ENCODE results near the gene PLEKHN1.
"Not testable (repeated sequence)": the region's sequence is repeated elsewhere in the genome, so short reads cannot be mapped to it uniquely, and the experiment has no call there.

The PLEKHN1 gene

DNA sequence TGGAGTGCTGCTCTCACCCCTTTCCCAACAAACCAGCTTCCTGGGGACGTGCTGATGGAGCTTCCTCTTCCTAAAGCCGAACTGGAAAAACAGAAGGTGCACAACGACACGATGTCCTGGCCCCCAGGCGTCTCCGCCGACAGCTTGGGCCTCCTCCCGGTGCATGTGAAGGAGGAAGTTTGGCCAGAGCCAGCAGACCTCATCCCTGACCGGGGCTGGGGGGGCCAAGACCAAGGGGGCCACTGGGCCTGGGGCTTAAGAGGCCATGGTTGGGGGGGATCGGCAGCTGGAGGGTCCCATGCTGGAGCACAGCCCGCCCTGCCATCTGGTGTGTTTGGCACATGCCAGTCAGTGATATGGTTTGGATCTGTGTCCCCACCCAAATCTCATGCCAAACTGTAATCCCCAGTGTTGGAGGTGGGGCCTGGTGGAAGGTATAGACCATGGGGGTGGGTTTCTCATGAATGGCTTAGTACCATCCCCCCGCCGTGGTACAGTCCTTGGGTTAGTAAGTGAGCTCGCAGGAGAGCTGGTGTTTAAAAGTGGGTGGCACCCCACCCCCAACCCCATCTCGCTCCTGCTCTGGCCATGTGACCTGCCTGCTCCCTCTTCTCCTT lies 27.2 kb downstream of the PLEKHN1 start:
- FAIRE-seq (no peak), DNase-seq (ENCODE audit: insufficient read length, low spot score) (no peak)
- TF ChIP-seq POLR2AphosphoS5 (IDR thresholded peaks at IDR 0.05; ENCODE audit: low read depth, low read length) (no peak), POLR2A (IDR thresholded peaks at IDR 0.05; ENCODE audit: low read depth, low read length) (no peak), PAX5 (IDR thresholded peaks at IDR 0.05; ENCODE audit: insufficient read depth, low read length, severe bottlenecking) (no peak), POU2F2 (IDR thresholded peaks at IDR 0.05; ENCODE audit: low read depth, low read length) (no peak), TAF1 (IDR thresholded peaks at IDR 0.05; ENCODE audit: low read depth, low read length) (no peak), SPI1 (IDR thresholded peaks at IDR 0.05; ENCODE audit: low read depth, low read length) (no peak)

DNA sequence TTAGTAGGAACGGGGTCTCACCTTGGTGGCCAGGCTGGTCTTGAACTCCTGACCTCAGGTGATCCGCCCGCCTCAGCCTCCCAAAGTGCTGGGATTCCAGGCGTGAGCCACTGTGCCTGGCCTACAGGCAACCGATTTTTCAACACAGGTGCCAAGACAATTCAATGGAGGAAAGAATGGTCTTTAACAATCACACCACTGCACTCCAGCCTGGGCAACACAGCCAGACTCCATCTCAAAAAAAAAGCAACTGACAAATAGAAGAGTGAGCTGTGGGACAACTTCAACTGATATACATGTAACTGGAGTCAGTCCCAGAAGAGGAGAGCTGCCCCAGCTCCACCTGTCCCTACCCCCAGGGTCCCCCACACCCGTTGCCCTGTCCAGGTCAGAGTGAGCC lies 28.3 kb downstream of the PLEKHN1 start:
- DNase-seq (ENCODE audit: insufficient read length, low spot score); FAIRE-seq: not testable (repeated sequence)

DNA sequence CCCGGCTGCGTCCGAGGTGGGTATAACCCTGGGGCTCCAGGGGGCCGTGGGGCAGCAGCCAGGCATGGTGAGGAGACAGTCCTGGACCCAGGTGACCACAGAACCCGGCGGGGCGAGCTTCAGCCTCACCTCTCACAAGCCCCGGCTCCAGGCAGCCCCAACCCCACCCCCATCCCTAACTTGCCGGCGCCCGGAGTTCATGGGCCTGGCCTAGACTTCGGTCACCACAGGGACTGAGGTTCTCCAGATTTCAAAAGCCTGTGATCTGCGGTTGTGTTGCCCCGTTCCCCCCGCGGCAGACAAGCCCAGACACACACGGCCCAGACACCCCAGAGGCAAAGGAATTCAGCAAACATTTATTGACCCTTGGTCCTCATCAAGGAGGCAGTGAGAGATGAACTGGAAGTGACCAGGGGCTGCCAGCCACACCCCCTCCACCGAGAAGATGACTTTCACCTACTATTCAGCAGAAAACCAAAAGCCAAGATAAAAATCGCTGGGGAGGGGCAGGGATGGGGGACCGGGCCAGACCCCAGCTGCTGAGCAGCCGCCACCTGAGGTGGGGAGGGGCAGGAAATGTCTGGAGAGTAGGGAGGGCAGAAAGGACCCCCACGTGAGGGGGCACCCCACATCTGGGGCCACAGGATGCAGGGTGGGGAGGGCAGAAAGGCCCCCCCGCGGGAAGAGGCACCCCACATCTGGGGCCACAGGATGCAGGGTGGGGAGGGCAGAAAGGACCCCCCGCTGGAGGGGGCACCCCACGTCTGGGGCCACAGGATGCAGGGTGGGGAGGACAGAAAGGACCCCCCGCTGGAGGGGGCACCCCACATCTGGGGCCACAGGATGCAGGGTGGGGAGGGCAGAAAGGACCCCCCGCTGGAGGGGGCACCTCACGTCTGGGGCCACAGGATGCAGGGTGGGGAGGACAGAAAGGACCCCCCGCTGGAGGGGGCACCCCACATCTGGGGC lies 29.7 kb downstream of the PLEKHN1 start:
- TF ChIP-seq POLR2AphosphoS5 (IDR thresholded peaks at IDR 0.05; ENCODE audit: low read depth, low read length), result no peak
- TF ChIP-seq POLR2A (IDR thresholded peaks at IDR 0.05; ENCODE audit: low read depth, low read length), result no peak
- no peak for TF ChIP-seq PAX5 (IDR thresholded peaks at IDR 0.05; ENCODE audit: insufficient read depth, low read length, severe bottlenecking)
- no peak for TF ChIP-seq TAF1 (IDR thresholded peaks at IDR 0.05; ENCODE audit: low read depth, low read length)
- TF ChIP-seq SPI1 (IDR thresholded peaks at IDR 0.05; ENCODE audit: low read depth, low read length), result no peak
- TF ChIP-seq POU2F2 (IDR thresholded peaks at IDR 0.05; ENCODE audit: low read depth, low read length), result no peak
- DNase-seq (ENCODE audit: insufficient read length, low spot score), result no peak
- FAIRE-seq, result no peak

DNA sequence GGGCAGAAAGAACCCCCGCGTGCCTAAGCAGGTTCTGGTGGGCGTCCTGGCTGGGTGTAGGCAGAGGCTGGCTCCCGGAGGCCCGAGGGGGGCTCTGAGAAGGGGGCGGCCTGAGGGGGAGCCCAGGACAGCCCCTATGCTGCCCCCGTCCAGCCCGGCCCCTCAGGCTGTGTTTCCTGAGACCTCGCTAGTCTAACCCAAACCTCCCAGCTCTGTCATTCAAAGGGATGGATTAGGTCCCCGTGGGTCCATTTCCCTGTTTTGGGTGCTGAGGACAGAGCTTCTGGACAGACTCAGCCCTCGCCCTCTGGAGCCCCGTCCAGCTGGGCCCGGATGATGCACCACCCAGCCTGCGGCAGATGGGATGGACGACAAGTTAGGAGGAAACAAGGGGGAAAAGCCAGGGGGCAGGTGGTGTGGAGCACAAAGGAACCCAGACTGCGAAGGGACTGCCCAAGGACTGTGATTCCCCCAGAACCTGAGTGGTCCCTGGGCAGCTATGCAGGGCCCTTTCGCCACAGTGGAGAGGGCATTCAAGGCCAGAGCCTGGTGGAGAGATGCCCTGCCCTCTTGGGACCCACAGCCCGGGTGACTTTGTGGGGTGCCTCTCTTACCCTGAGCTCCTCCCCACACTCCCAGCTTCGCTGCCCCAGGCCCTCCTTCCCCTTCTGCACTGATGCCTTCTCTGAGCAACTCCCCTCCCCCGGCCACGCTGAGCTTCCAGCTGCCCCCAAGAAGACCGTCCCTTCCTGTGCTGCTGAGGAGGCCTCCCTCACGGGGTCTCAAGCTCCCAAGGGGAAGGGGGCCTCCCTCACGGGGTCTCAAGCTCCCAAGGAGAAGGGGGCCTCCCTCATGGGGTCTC lies 30.8 kb downstream of the PLEKHN1 start:
- DNase-seq (ENCODE audit: insufficient read length, low spot score) (no peak), FAIRE-seq (no peak)
- TF ChIP-seq TAF1 (IDR thresholded peaks at IDR 0.05; ENCODE audit: low read depth, low read length) (no peak), SPI1 (IDR thresholded peaks at IDR 0.05; ENCODE audit: low read depth, low read length) (no peak)

DNA sequence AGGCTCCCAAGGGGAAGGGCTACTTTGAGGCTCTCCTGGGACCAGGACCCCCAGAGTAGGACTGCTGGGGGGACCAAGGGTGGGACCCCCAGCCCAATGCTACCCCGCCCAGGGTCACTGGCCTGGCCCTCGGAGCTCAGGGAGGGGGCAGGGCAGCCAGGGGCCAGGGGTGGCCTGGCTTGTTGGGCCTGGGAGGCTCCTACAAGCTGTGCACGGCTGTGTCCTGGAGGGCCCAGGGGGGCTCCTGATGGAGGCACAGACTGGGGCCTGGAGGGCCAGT lies 31.4 kb downstream of the PLEKHN1 start:
- no peak for FAIRE-seq
- TF ChIP-seq PAX5 (IDR thresholded peaks at IDR 0.05; ENCODE audit: insufficient read depth, low read length, severe bottlenecking) (no peak), SPI1 (IDR thresholded peaks at IDR 0.05; ENCODE audit: low read depth, low read length) (no peak), POU2F2 (IDR thresholded peaks at IDR 0.05; ENCODE audit: low read depth, low read length) (no peak), POLR2A (IDR thresholded peaks at IDR 0.05; ENCODE audit: low read depth, low read length) (no peak), TAF1 (IDR thresholded peaks at IDR 0.05; ENCODE audit: low read depth, low read length) (no peak), POLR2AphosphoS5 (IDR thresholded peaks at IDR 0.05; ENCODE audit: low read depth, low read length) (no peak)
- DNase-seq (ENCODE audit: insufficient read length, low spot score), result no peak

DNA sequence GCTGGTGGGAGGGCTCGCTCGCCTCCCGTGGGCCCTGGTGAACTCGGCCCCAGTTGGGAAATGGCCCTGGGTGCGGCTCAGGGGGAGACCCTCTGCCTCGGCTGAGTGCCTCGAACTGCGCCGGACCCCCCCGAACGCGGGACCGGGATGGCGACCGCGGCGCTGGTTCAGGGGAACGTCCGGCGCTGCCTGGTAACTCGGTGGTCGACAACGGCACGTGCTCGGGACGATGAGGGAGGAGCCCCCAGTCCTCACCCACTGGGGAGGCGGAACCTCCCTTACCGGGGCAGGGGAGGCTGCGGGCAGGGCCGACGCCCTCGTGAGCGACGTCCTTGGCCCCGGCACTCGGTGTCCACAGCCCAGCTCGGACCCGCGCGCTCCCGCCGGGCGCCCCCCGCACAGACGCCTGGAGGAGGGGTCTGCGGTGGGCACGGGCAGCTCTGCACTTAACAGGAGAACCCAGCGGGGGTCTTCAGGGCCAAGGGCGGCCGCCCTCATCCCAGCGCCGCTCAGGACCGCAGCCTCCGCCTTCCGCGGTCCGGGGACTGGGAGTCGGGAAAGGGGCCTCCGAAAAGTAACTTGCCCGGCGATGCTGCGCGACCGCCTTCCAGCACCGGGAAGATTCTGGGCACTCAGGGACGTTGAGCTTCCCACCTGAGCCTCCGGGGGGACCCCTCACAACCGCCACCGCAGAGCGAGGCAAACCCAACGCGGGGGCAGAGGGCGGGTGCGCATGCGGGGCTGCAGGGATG lies 31.9 kb downstream of the PLEKHN1 start:
- no peak for FAIRE-seq
- no peak for DNase-seq (ENCODE audit: insufficient read length, low spot score)
- TF ChIP-seq SPI1 (IDR thresholded peaks at IDR 0.05; ENCODE audit: low read depth, low read length) (no peak), POU2F2 (IDR thresholded peaks at IDR 0.05; ENCODE audit: low read depth, low read length) (no peak), PAX5 (IDR thresholded peaks at IDR 0.05; ENCODE audit: insufficient read depth, low read length, severe bottlenecking) (no peak), POLR2AphosphoS5 (IDR thresholded peaks at IDR 0.05; ENCODE audit: low read depth, low read length) (no peak), TAF1 (IDR thresholded peaks at IDR 0.05; ENCODE audit: low read depth, low read length) (no peak), POLR2A (IDR thresholded peaks at IDR 0.05; ENCODE audit: low read depth, low read length) (no peak)

DNA sequence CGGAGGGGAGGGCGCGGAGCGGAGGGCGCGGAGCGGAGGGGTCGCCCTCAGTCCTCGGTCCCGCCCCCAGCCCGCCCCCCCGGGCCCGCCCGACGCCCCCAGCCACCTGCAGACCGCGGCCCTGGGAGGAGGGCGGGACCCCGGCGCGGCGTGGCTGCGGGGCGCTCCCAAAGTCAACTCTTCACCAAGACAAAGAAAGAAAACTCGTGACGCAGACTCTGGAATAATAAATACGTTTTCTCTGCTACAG lies 32.4 kb downstream of the PLEKHN1 start:
- DNase-seq (ENCODE audit: insufficient read length, low spot score), result no peak
- no peak for TF ChIP-seq SPI1 (IDR thresholded peaks at IDR 0.05; ENCODE audit: low read depth, low read length)
- no peak for TF ChIP-seq POLR2A (IDR thresholded peaks at IDR 0.05; ENCODE audit: low read depth, low read length)
- TF ChIP-seq POU2F2 (IDR thresholded peaks at IDR 0.05; ENCODE audit: low read depth, low read length), result no peak
- no peak for TF ChIP-seq POLR2AphosphoS5 (IDR thresholded peaks at IDR 0.05; ENCODE audit: low read depth, low read length)
- no peak for TF ChIP-seq PAX5 (IDR thresholded peaks at IDR 0.05; ENCODE audit: insufficient read depth, low read length, severe bottlenecking)
- no peak for TF ChIP-seq TAF1 (IDR thresholded peaks at IDR 0.05; ENCODE audit: low read depth, low read length)
- FAIRE-seq, result no peak

DNA sequence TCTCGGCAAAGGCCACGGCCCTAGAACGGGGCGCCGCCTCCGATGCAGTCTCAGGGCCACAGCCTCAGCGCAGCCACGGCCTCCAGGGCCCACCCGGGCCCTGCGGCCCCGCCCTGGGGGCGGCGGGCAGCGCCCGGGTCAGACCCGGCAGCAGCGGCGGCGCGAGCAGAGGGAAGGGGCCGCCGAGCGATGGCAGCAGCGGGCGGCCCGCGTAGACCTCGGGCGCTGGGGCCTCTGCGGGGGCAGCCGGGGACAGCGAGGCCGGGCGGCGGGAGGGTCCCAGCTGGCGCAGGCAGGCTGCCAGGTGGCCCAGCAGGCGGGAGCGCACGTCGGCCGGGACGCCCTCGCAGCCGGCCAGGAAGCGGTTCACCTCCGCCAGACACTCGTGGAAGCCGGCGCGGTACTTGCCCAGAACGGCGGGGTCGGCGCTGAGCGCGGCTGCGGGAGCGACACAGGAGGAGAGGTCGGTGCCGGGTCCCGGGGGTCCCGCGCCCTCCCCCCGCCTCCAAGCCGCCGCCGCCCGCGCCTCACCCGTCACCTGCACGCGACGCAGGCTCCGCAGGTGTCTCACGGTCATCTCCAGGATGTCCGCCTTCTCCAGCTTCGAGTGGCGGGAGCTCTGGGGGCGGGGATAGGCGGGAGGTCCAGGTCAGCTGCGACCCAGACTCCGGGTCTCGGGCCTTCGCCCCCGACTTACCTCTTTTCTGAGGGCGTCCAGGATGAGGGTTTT lies 32.9 kb downstream of the PLEKHN1 start:
- DNase-seq (ENCODE audit: insufficient read length, low spot score) (no peak), FAIRE-seq (no peak)
- no peak for TF ChIP-seq POLR2A (IDR thresholded peaks at IDR 0.05; ENCODE audit: low read depth, low read length)
- no peak for TF ChIP-seq SPI1 (IDR thresholded peaks at IDR 0.05; ENCODE audit: low read depth, low read length)
- TF ChIP-seq POLR2AphosphoS5 (IDR thresholded peaks at IDR 0.05; ENCODE audit: low read depth, low read length), result no peak
- TF ChIP-seq TAF1 (IDR thresholded peaks at IDR 0.05; ENCODE audit: low read depth, low read length), result no peak
- no peak for TF ChIP-seq PAX5 (IDR thresholded peaks at IDR 0.05; ENCODE audit: insufficient read depth, low read length, severe bottlenecking)
- TF ChIP-seq POU2F2 (IDR thresholded peaks at IDR 0.05; ENCODE audit: low read depth, low read length), result no peak
